Pancreas (tissue), 10 donors: ENCODE measurements around the gene RIMBP2. TPM values are rescaled to one million over a fixed set of nuclear protein-coding genes. Genes with fewer than 3 reads are reported as not detected.

Experiments
- ATAC-seq, 4 donors: fragments of 200-7000 bp; cut with Tn5 transposase; one replicate each; pipeline versions ENCODE4 v1.8.0 to v1.9.1; 2020; ENCODE audit warnings: mild to moderate bottlenecking in 4 of 4, moderate library complexity in 4 of 4
- DNase-seq, 6 donors: peaks; one replicate each; pipeline ENCODE4 v3.0.0-alpha.2; 2020
- FAIRE-seq: peaks from 2 replicates; lab custom pipeline; 2012; peaks lifted over from hg19 to GRCh38; lab: Jason Lieb, UNC
- H3K27ac ChIP-seq, 4 donors: fragments of 200-600 bp; sonication (generic); 1 replicate in 3 of 4; 2 replicates in 1 of 4; pipeline versions ENCODE4 v1.5.0 to v1.8.0; 2020
- H3K27me3 ChIP-seq, 4 donors: fragments of 200-600 bp; one replicate each; pipeline ENCODE4 v1.8.0; 2021
- H3K36me3 ChIP-seq, 3 donors: fragments of 200-600 bp; sonication (generic) in 1 of 3; one replicate each; pipeline versions ENCODE4 v1.5.0 to v1.8.0; 2020 to 2021
- H3K4me1 ChIP-seq, 3 donors: fragments of 200-600 bp; one replicate each; pipeline ENCODE4 v1.8.0; 2021
- H3K4me3 ChIP-seq, 4 donors: fragments of 200-600 bp; sonication (generic) in 2 of 4; one replicate each; pipeline versions ENCODE4 v1.5.0 to v1.8.0; 2020 to 2021
- H3K9me3 ChIP-seq, 4 donors: fragments of 200-600 bp; one replicate each; pipeline ENCODE4 v1.8.0; 2021
- WGBS, 2 donors: extraction: QIAGEN DNeasy Blood & Tissue Kit; methylation state at CpG; one replicate each; pipeline ENCODE4 v1.1.7; 2013; 5-methylcytosine and 5-hydroxymethylcytosine counted together
- intact Hi-C, 3 donors: fragments of 100-400 bp; cut with DNase I; formaldehyde crosslinking; loops; one replicate each; pipeline versions ENCODE4 v1.11.1 to v1.14.2; 2022
- polyA plus RNA-seq, 2 donors: library from polyadenylated mRNA; stranded (reverse); fragments of 200-250 nt; gene quantifications; one replicate each; pipeline ENCODE4 v1.2.3, GENCODE V29; 2013
- total RNA-seq, 6 donors: library from RNA; stranded (reverse); fragmentation: NEBNext Ultra II Directional in 4 of 6; extraction: Animal tissue kit (Norgen Biotek cat#: 25700) in 4 of 6; gene quantifications; one replicate each; pipeline versions ENCODE4 v1.2.1 to v1.2.4, GENCODE V29; 2021 to 2023
- TF ChIP-seq, protein P1 (sequence below), 4 donors: fragments of 200-600 bp; sonication (generic) in 3 of 4; IDR thresholded peaks; one replicate each; pipeline versions ENCODE4 v1.5.0 to v1.8.0; 2021; ENCODE audit warnings: antibody characterized with exemption in 4 of 4
- donor health status: healthy with polysubstance abuse.
- donor health status: DM: no; HTN: no; CAD: no; lungs with moderate emphysema.
- donor health status: DM: no; HTN: no; CAD: no.
- donor health status: control.
- donor health status: control.
- donor health status: Bipolar disorder and iron deficiency.
- donor health status: DM: yes; HTN: yes; CAD: no.
- donor health status: DM: no; HTN: no; CAD: no.
- donor health status: DM: no; HTN: no; CAD: no.
- donor health status: DM: yes; HTN: yes; CAD: no.

The RIMBP2 gene
- total and polyA plus RNA-seq, 8 donors, result 1.6 to 14.9 (median 3.9) TPM

DNA sequence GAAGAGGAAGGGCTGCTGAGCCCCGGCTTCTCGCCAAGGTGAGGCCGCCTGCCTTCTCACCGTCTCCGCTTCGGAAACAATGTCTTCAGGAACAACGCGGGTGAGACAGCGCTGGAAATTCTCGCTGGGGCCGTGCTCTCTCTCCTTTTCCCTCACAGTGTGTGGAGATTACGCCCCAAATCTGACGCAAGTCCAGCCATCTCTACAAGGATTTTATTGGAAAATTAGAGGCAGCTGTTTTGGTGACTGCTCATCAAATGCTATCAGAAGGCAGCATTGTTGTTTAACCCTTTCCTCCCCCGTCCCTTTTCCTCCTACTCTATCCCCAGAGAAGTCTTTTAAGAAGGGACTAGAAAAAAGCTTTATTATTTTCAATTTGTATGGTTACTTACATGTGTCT lies 324.9 kb downstream of the RIMBP2 start:
- TF ChIP-seq, protein P1, sequence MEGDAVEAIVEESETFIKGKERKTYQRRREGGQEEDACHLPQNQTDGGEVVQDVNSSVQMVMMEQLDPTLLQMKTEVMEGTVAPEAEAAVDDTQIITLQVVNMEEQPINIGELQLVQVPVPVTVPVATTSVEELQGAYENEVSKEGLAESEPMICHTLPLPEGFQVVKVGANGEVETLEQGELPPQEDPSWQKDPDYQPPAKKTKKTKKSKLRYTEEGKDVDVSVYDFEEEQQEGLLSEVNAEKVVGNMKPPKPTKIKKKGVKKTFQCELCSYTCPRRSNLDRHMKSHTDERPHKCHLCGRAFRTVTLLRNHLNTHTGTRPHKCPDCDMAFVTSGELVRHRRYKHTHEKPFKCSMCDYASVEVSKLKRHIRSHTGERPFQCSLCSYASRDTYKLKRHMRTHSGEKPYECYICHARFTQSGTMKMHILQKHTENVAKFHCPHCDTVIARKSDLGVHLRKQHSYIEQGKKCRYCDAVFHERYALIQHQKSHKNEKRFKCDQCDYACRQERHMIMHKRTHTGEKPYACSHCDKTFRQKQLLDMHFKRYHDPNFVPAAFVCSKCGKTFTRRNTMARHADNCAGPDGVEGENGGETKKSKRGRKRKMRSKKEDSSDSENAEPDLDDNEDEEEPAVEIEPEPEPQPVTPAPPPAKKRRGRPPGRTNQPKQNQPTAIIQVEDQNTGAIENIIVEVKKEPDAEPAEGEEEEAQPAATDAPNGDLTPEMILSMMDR (IDR thresholded peaks at IDR 0.05), result no peak
- Histone ChIP-seq H3K27me3 (no peaks in the 10 kb centered on the region), H3K27ac (no peak overlapping the region), H3K4me1 (no peaks in the 10 kb centered on the region), H3K9me3 (no peaks in the 10 kb centered on the region), H3K36me3 (no peaks in the 10 kb centered on the region), H3K4me3 (no peak overlapping the region)
- WGBS, 2 donors, result 30 to 35% methylated on average over 14 of the region's 14 CpGs
- intact Hi-C loops, result no loop called here
- no peak for DNase-seq
- ATAC-seq, result no peak
- FAIRE-seq, result no peak

DNA sequence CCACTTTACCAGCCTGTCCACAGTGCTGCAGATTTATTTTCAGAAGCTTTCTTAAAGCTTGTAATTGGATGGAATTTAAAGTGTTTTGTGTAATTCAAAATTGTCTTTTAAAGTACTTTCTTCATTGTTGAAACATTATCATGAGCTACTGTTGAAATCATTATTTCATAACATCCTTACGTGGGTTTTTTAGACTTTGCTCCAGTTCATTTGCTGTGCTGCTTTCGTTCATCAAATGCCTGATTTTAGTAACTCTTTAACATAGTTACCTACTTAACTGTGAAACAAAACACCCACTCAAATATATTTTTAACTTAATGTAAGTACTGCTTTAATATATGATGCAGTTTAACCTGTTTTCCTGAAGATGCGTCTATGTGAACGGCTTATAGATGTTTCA lies 330.9 kb downstream of the RIMBP2 start:
- DNase-seq (no peak), ATAC-seq (no peak), FAIRE-seq (no peak)
- H3K4me1 ChIP-seq, result no peaks in the 10 kb centered on the region
- no peaks in the 10 kb centered on the region for H3K36me3 ChIP-seq
- 54 to 62% methylated on average over 4 of the region's 4 CpGs for WGBS, 2 donors
- H3K9me3 ChIP-seq, result no peaks in the 10 kb centered on the region
- TF ChIP-seq, protein P1 (IDR thresholded peaks at IDR 0.05), result no peak
- H3K27ac ChIP-seq, result no peak overlapping the region
- H3K4me3 ChIP-seq, result no peak overlapping the region
- no peaks in the 10 kb centered on the region for H3K27me3 ChIP-seq
- intact Hi-C loops, result no loop called here

DNA sequence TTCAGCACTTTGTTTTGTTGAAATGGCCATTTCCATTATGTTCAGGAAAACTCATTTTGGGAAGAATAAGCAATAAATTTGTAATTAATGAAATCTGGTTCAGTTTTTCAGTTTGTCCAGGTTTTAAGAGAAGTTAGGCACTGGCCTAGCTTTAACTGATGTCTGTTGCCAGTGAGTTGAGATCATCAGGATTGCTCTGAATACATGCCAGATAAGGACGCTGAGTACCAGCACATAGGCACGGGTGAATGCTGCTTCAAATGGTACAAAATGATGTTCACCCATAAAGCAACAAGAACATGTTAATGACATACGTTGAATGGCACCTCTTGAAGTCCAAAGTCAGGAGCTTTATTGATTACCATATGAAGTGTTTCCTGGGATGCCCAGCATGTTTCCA lies 331.9 kb downstream of the RIMBP2 start:
- intact Hi-C loops, result no loop called here
- ATAC-seq (no peak), DNase-seq (no peak), FAIRE-seq (no peak)
- 45 to 60% methylated on average over 3 of the region's 3 CpGs for WGBS, 2 donors
- Histone ChIP-seq H3K27me3 (no peaks in the 10 kb centered on the region), H3K36me3 (no peaks in the 10 kb centered on the region), H3K4me3 (no peak overlapping the region), H3K9me3 (no peaks in the 10 kb centered on the region), H3K4me1 (no peaks in the 10 kb centered on the region), H3K27ac (no peak overlapping the region)
- TF ChIP-seq, protein P1 (IDR thresholded peaks at IDR 0.05), result no peak

DNA sequence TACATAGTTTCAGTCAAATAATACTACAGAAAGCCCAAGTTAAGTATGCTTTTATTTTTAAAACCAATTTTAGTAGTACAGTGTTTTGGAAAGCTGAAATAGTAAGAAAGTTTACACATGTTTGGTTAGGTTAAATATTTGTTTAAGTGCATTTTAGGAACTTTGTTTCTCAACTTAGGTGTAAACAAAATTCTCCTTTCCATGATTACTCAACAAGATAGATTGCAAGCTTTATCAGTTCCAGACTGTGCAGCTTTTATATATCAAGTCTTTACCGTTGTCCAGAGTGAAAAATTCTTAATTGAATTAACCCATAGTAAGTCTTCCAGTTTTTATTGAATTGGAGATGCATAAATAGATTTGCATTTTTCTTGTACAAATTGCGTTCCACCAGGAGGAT lies 333.3 kb downstream of the RIMBP2 start:
- WGBS, 2 donors, result 33 to 42% methylated on average over 2 of the region's 2 CpGs
- FAIRE-seq, result no peak

More for the DNA sequence above, 333.3 kb downstream of the RIMBP2 start:
- H3K4me3 ChIP-seq, result no peak overlapping the region
- intact Hi-C loops, result no loop called here
- TF ChIP-seq, protein P1 (IDR thresholded peaks at IDR 0.05), result no peak
- no peaks in the 10 kb centered on the region for H3K9me3 ChIP-seq
- no peak overlapping the region for H3K27ac ChIP-seq
- no peak for ATAC-seq
- H3K4me1 ChIP-seq, result no peaks in the 10 kb centered on the region
- no peaks in the 10 kb centered on the region for H3K36me3 ChIP-seq
- DNase-seq, result no peak
- no peaks in the 10 kb centered on the region for H3K27me3 ChIP-seq
